ENCODE measurements around the gene TFF2.

The TFF2 gene

DNA sequence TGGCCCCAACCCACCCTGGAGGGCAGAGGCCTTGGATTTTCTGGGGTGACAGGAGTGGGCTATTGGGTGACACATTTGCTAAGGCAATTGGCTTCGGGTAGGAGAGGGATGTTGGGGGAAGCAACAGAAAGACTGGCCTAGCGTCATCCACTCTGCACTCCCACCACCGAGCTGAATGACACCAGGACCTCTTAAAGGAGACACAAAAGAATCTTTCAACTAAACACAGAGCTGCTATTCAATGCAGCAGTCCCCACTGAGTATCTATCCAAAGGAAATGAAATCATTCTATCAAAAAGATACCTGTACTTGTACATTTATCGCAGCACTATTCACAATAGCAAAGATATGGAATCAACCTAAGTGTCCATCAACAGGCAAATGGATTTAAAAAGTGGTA, 6.2 kb downstream of the TFF2 start:
- FAIRE-seq: no peak

DNA sequence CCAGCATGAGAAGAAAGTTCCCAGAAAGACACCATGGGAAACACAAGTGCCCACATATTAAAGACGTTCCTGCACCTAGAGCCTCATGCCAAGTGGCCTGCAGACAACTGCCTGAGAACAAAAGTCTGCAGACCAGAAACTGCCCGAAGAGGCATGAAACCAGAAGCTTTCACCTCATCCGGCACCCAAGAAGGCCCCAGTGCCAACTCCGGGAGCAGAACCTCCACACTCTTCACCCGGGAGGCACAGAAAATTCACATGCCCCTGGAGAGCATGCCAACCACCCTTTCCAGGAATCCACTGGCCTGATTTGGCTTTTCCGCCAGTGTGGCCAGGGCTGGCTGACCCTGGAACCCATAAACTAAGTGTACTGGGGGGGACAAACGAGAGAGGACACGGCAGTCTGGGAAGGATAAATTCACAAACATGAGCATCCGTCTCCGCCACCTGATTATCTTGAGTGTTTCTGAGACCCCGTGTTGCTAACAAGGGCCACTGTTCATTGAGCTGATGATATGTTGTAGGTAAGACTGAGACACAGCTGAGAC, 6.8 kb downstream of the TFF2 start:
- FAIRE-seq: no peak

DNA sequence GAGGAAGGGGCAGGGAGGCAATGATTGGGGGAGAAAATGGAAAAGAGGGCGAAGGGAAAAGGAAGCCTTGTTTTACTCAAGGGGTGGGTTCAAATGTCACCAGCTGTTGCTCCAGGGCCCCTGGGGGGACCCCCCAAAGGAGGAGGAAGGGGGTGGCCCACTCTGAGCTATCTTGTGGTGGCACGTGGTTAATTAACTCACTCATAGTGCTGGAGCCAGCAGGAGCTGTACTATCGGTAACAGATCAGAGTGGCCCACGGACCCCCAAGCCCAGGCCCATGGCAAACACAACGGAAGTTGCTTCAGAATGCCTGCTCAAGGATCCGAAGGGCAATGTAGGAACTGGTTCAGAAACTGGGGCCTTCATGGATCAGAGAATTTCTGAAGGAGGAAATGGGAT, 7.2 kb downstream of the TFF2 start:
- FAIRE-seq: no peak

DNA sequence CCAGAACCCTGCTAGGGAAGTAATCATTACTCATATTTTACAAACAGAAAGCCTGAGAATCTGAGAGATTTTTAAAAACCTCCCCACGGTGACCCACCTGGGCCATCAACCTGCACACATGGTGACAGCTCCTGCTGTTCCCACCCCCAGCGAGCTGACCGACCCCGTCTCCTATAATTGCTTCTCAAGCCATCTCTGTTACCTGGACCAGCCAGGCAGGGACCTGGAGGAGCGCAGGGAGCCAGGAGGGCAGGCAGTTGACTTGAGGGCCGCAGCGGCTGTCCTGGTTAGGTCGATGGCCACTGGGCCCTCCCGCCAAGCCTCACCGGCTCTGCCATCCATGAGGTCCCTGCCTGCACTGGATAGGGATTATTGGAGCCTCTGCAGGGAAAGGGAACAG, 7.7 kb downstream of the TFF2 start:
- FAIRE-seq: no peak

DNA sequence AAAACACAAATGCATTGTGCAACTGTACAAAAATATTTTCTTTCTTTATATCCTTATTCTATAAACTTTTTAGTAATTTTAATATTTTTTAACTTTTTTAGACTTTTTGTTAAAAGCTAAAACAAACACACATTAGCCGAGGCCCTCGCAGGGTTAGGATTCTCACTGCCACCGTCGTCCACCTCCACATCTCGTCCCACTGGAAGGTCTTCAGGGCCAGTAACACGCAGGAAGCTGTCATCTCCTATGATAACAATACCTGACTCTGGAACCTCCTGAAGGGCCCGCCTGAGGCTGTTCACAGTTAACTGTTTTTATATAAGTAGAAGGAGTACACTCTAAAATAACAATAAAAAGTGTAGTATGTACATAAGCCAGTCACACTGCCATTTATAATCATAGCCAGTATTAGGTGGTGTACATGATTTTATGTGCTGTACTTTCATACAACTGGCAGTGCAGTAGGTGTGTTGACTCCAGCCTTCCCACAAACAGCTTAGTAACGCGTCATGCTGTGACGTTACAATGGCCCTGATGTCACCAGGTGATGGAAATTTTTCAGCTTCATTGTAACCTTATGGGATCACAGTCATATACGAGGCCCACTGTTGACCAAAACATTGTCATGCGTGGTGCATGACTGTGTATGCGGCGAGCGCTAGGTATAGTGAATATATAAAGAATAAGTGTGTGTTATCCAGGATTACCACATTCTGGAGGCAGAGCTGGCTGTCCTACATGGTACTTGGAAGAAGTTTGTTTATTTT, 8.8 kb downstream of the TFF2 start:
- no peak for FAIRE-seq

DNA sequence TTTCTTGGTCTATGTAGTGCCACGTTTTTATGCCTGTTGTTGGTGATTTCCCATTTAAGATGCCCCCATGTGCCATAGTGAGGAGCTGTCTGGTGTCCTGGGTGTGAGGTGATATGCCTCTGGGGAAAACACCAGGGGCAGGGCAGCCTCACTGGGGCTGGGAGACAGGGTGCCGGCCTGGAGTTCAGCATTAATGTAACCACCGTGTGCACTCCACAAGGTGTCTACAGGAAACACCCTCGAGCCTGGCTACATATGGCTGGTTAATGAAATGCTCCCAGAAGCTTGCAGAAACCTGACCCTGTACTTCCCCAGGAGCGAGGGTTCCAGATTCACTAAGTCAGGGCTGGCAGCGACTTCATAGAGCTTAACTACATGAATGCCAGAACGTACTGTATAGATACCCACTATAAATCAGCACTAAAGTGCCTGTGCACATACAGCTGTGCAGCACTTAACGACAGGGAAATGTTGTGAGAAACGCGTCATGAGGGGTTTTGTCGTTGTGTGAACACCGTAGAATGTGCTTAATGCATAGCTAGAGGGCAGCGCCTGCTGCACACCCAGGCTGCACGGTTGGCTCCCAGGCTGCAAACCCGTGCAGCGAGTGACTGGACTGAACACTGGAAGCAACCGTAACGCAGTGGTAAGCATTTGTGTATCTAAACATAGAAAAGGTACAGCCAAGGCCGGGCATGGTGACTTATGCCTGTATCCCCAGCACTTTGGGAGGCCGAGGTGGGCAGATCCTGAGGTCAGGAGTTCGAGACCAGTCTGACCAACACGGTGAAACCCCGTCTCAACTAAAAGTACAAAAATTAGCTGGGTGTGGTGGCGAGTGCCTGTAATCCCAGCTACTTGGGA, 10.4 kb downstream of the TFF2 start:
- no peak for FAIRE-seq

DNA sequence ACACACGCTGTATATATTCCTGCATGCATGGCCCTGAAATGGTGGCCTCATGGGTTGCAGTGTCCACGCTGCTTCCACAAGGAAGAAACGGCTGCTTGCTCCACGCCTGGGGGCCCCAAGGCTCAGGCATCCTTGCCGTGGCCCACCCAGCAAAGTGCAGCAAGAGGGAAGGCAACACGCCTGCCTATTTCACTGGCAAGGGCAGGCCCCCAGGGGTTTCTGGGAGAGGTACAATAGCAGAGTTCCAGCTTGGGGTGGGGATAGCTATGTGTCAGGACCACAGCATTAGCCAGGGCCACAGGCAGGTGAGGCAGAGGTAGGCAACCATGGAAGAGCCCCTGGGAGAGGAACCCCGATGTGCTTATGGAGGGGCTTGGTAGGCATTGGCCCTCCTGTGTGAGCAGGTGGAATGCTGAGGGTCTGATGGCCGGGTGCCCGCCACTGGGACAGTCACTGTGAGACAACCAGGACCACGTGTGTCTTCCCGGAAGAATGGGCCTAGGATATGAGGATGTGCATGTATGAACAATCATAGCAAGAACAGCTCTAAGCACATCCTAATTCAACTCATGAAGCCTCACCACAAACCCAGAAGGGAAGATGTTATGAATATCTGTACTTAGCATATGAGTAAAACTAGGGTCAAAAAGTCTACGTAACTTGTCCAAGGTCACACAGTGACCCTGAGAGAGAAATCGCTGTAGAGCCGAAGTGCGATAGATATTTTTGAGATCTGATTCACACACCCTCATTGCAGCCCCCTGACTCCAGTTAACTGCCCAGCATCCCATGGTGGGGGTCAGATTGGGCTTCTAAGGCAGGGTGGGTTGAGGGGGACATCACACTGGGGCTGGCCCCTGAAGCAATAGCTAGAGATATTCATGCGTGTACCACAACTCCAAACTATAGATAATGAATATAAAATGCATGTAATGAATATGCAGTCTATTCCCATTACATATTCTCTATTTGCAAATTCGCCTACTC, 11.8 kb downstream of the TFF2 start:
- FAIRE-seq: no peak

DNA sequence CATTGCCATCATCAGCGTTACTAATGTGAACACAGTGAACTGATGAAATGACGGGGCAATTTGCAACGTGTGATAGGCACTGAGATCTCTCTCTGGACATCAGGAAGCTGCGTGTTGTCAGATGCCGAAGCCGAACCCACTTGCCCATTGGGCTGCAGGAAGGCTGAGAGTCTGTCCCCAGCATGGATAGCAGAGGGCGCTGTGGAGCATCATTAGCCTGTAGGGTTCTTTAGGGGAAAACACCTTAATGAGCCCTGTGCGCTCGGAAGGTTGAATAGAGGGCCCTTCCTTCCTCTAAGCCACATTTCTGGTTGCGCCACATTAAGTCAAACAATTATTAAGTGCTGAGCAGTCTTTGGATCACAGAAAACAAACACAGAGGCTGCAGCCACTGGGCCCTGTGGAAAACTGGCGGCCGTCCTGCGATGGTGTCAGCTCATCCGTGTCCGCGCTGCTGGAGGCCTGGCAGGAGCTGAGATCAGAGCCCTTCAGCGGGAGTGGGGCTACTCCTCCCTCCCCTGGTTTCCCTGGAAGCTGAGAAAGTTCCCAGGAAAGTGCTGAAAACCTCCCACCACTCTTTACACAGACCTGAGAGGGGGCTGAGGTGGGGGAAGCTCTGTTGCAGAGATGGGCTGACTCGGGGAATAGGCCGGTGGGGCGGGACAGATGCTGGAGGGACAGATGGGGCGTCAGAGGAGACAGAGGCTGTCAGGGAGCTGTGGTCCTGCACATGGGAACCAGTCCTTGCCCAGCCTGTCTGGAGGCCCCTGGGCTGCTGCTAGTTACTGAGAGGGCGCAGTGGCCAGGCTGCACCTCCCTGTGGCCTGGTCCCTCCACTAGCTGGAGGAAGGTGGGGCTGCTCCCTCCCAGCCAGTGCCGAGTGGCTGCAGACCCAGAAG, 12.7 kb downstream of the TFF2 start:
- no peak for FAIRE-seq

DNA sequence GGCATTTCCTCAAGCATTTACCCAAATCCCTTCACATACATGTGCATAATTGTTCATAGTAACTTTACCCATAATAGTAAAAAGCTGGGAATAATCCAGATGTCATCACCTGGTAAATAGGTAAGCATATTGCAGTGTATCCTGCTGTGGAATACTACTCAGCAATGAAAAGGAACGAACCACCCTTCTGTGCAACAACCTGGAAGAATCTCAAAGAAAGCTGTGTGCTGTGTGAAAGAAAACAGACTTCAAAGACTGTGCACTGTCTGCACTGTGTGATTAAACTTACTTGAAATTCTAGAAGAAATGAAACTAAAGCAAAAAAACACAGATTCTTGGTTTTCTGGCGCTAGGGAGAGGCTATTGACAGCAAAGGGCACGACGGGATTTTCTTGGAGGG, 13.5 kb downstream of the TFF2 start:
- no peak for FAIRE-seq

DNA sequence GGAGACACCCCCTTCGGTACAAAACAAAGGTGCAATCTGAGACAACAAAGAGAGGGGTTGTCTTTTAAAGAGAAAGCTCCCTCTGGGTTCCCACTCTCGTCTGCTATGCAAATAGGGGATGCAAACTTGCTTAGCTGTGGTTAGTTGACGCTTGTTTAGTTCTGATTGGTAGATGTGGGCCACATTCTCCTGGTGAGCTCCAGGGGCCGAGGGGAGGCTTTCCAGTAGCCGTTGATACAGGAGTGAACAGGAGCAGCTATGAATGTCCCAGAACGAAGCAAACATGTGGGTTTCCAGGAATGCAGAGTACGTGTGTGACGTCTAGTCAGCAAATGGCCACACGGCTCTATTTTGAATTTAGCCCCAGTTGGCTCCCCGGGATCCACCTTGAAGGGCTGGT, 14.7 kb downstream of the TFF2 start:
- no peak for FAIRE-seq

DNA sequence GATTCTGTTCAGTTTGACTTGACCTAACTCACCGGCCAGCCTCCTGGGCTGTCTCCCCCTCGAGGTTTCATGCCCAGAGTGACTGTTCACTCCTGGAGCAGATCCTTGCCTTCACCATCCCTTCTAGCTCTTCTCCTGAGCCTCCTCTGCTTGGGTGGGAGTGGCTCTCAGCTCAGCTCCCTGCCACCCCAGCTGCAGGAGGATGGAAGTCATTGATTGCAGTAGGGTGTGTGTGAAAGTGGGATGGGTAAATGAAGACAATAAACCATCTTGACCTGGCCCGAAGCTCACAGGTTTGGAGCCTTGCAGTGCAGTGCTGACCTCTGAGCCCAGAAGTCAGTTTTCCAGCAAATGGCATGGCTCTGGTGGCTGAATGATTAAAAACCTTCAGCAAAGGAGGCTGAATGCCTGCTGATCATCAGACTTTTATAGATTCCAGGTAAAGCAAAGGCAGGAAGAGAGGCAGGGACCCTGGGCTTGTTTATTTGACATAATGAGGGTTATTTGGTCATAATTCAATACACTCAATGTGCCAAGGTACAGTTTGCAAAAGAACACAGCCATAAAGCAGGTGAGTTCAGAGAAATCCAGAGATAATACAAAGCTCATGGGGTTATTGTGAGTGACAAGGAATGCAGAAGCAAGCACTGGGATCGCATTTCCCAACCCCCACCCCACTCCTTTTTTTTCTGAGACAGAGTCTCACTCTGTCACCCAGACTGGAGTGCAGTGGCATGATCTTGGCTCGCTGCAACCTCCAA, 18.1 kb downstream of the TFF2 start:
- no peak for FAIRE-seq

DNA sequence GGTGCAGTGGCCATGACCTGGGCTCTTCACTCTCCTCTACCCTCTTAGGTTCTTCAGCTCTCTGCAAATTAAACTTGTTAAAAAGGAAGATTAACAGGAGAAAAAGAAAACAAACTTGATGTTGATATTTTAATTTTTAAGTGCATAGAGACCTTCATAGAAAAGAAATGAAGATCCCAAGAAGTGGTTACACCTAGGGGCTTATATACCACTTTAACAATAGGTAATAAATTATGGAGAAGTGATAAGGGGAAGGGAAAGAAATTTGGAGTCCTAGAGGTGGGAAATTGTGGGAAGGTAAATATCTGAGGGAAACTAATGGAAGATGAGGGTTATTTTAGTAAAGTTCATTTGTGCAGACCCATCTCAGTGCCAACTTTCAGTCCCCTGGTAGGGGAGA, 19.1 kb downstream of the TFF2 start:
- no peak for FAIRE-seq

DNA sequence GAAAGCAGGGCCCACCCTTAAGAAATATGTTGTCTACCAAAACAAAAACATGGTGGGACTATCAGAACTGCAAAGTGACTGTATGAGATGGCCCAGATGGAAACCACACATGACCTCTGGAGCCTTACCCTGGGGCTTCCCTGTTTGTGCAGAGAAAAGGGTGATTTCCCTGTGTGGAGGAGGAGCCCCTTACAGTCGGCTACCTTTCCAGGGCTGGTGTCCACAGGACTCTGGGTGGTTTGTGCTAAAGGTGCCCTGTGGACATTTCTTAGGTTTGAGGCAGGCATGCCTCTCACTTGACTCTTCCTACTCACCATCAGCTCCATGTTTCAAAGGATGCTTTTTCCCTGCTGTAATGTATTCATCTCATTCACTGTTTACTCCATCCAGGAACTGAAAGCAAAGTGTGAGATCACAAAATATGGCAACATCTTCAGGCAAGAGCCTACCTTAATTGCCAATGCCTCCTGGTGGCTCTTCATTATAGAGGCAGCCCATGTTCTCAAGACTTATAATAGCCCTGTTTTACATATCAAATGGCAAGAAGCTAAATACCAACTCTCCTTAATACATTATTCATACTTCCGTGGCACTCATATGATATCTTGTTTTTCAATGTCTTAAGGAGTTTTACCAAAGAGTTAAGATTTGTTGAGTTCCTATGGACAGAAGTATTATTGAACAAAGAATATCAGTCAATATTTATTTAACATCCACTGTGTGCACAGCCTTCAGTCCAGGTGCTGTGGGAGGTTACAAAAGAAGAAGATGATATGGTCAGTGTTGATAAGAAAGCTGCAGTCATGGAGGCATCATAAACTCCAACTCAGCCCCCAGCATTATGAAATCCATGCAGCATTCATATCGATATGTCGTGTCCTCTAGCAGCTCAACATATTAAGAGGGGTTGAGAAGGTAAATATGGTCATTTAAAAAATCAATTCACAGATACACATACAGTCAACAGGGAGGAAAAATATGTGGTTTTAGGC, 20.1 kb downstream of the TFF2 start:
- FAIRE-seq: no peak

DNA sequence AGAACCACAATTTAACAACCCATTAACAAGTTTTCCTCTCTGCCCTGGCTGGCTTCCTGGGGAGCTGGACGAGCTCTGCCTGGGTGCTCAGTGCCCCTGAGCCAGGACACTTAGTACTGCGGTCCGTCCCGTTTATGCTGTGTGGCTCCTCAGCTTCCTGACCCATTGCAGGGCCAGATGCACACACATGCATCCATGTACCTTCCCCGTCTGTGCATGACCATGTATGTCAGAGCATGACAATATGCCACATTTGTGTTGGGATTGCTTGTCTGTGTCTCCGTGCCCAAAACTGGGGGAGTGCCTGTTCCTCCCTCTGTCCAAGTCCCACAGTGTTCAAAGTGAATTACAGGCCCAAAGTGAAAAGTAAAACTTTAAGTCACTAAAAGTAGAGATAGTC, 25.9 kb downstream of the TFF2 start:
- FAIRE-seq: no peak

DNA sequence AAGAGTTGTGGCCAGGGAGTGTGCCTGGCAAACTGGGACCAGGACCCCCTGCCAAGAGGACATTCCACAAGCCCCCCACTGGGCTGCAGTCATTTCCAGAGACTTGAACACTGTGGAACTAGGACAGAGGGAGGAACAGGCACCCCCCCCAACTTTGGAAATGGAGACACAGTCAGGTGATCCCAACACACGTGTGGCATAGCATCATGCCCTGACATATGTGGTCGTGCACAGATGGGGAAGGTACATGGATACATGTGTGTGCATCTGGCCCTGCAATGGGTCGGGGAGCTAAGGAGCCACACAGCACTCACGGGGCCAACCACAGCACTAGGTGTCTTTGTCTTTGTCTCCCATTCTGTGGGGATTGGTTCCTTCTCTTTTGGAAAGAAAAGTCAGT, 28.9 kb downstream of the TFF2 start:
- no peak for FAIRE-seq

DNA sequence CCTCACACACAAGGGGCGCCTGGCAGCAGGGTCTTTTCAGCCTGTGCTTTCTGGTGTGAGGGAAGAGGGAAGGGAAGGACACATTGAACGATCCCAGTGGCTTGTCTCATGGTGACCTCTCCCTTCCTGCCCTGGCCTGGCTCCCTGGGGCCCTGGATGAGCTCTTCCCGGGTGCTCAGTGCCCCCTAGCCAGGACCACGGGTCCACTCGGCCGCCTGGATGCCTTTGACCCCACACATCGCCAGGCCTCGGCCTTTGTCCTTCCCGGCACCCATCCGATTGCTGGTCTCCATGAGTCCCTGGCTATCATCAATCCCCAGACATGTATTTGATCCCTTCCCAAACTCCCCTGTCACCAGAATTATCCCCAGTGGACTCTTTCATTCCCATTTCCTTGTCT, 29.6 kb downstream of the TFF2 start:
- no peak for FAIRE-seq

DNA sequence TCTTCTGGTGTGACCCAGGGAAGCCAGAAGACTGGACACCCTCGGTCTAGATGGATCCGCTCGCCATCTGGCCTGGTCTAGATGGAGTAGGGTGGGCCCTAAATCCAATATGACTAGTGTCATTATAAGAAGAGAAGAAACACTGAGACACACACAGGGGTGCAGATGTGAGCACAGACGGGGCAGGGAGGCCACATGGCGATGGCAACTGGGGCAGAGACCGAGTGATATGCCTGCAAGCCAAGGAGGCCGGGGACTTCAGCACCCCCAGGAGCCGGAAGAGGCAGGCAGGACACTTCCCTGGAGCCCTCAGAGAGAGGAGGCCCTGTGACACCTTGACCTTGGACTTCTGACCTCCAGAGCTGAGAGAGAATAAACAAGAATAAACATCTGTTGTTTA, 30.0 kb downstream of the TFF2 start:
- FAIRE-seq: no peak

DNA sequence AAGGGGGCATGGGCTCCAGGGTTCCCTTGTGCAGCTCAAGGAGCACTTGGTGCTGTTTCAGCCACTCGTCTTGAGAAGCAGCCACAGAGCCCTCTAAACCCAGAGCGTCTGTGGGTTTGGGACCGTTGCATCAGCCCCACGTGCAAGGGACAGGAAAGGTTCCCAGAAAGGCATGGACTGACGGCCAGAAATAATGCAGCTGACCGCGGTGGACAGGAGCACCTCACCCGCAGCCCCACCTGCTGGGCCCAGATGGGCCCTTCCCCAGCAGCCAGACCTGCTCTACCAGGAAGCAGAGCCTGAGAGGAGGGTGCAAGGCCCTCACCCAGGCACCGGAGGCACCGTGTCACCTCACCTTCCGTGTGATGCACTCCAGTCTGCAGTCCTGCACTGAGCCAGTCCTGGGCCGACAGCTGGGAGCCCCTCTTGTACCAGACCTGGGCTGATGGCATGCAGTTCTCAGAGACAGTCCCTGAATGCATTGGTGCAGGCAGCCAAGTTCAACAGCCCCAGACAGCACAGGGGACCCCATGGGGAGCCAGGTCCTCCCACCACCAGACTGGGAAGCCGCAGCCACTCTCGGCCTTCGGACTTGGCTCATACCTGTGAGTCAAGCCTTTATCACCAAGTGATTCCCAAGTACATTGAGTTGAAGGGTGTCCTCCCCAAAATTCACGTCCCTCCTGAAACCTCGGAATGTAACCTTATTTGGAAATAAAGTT, 30.8 kb downstream of the TFF2 start:
- no peak for FAIRE-seq

DNA sequence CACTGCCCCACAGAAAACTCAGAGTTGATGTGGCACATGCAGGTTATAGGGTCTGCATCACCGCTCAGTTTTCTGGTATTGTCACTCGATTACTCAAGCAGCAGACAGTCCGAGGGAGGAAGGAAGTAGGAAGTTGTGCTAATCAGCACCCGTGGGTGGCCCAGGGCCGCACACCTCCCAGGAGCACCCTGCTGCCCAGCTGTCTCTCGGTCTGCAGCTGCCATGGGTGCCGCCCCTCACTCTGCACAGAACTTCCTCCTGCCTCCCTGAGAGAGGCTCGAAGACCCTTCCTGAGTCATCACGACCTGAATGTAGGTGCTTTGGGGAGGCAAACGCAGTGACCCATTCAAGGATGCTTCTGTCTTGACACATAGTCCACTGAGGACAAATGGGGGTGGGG, 31.4 kb downstream of the TFF2 start:
- FAIRE-seq: no peak

Measured in endometrium (tissue), 2 donors.